Prostate gland (tissue), 2 donors: ENCODE results near the gene DENND4B. TPM values are rescaled to one million over a fixed set of nuclear protein-coding genes. Genes with fewer than 3 reads are reported as not detected.
"Not testable (repeated sequence)": the region's sequence is repeated elsewhere in the genome, so short reads cannot be mapped to it uniquely, and the experiment has no call there.

Experiments used
- DNase-seq: peaks from one replicate; pipeline ENCODE4 v3.0.0-alpha.2; 2019; ENCODE audit warnings: low spot score
- H3K27ac ChIP-seq, 2 donors: fragments of 200-600 bp; sonication (generic); 2 replicates each; pipeline ENCODE4 v1.5.1; 2017 to 2019
- H3K27me3 ChIP-seq: fragments of 200-600 bp; sonication (generic); replicated peaks from 2 replicates; pipeline ENCODE4 v1.5.1; 2019; ENCODE audit not compliant: insufficient read depth
- H3K36me3 ChIP-seq, 2 donors: fragments of 200-600 bp; sonication (generic); 1 replicate in 1 of 2; 2 replicates in 1 of 2; pipeline versions ENCODE4 v1.5.1 to v1.8.1; 2017 to 2019
- H3K4me1 ChIP-seq: fragments of 200-600 bp; sonication (generic); replicated peaks from 2 replicates; pipeline ENCODE4 v1.5.1; 2019
- H3K4me3 ChIP-seq, 2 donors: fragments of 200-600 bp; sonication (generic); 2 replicates each; pipeline ENCODE4 v1.5.1; 2017 to 2019
- H3K9me3 ChIP-seq: fragments of 200-600 bp; sonication (generic); 2 replicates; pipeline ENCODE4 v1.5.1; 2017
- POLR2A ChIP-seq: fragments of 450-650 bp; IDR thresholded peaks from one replicate; pipeline ENCODE4 v1.6.1; 2016; ENCODE audit warnings: antibody characterized with exemption, mild to moderate bottlenecking
- POLR2AphosphoS5 ChIP-seq: sonication (generic); formaldehyde crosslinking; IDR thresholded peaks from one replicate; pipeline ENCODE4 v1.6.1; 2017; ENCODE audit warnings: antibody characterized with exemption
- WGBS: methylation state at CpG from one replicate; pipeline ENCODE4 v1.1.5; 2018; 5-methylcytosine and 5-hydroxymethylcytosine counted together
- intact Hi-C: fragments of 100-400 bp; cut with DNase I; formaldehyde crosslinking; loops from one replicate; pipeline ENCODE4 v1.14.2; 2022
- total RNA-seq, 2 donors: library from RNA; depleted of rRNA; stranded (reverse); fragments of >200 nt; gene quantifications; one replicate each; pipeline ENCODE4 v1.1.0, GENCODE V29; 2016
- TF ChIP-seq, protein P1 (sequence below), 4 experiments: fragments of 200-600 bp in 2 of 4; fragments of 450-650 bp in 2 of 4; sonication (generic) in 2 of 4; IDR thresholded peaks; 1 replicate in 3 of 4; 2 replicates in 1 of 4; pipeline ENCODE4 v1.5.1; 2016 to 2019; ENCODE audit warnings: antibody characterized with exemption in 4 of 4, mild to moderate bottlenecking in 2 of 4, moderate library complexity in 2 of 4

DENND4B gene
- total RNA-seq, 2 donors from 2014 or later = 18.1 to 28.3 TPM

GRCh38 chr1:153906396-153906795, 40.1 kb downstream of the DENND4B start:
- H3K4me3 ChIP-seq = no peak overlapping the region
- 91% methylated on average over 1 of the region's 1 CpG for WGBS
- no peaks in the 10 kb centered on the region for H3K4me1 ChIP-seq
- no peaks in the 10 kb centered on the region for H3K27me3 ChIP-seq
- no peak for DNase-seq
- intact Hi-C loops = no loop called here
- TF ChIP-seq POLR2A (no peak), POLR2AphosphoS5 (no peak)
- TF ChIP-seq, protein P1, sequence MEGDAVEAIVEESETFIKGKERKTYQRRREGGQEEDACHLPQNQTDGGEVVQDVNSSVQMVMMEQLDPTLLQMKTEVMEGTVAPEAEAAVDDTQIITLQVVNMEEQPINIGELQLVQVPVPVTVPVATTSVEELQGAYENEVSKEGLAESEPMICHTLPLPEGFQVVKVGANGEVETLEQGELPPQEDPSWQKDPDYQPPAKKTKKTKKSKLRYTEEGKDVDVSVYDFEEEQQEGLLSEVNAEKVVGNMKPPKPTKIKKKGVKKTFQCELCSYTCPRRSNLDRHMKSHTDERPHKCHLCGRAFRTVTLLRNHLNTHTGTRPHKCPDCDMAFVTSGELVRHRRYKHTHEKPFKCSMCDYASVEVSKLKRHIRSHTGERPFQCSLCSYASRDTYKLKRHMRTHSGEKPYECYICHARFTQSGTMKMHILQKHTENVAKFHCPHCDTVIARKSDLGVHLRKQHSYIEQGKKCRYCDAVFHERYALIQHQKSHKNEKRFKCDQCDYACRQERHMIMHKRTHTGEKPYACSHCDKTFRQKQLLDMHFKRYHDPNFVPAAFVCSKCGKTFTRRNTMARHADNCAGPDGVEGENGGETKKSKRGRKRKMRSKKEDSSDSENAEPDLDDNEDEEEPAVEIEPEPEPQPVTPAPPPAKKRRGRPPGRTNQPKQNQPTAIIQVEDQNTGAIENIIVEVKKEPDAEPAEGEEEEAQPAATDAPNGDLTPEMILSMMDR (IDR thresholded peaks at IDR 0.05) = no peak
- H3K9me3 ChIP-seq = no peaks in the 10 kb centered on the region
- no peak overlapping the region for H3K27ac ChIP-seq
- no peaks in the 10 kb centered on the region for H3K36me3 ChIP-seq

DNA sequence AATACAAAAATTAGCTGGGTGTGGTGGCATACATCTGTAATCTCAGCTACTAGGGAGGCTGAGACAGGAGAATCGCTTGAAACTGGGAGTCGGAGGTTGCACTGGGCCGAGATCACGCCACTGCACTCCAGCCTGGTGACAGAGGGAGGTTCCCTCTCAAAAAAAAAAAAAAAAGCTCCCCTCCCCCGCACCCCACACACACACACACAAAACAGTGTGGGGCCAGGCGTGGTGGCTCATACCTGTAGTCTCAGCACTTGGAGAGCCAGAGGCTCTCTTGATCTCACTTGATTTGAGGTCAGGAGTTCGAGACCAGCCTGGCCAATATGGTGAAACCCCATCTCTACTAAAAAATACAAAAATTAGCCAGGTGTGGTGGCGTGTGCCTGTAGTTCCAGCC, 40.6 kb downstream of the DENND4B start:
- H3K36me3 ChIP-seq, H3K4me3 ChIP-seq, H3K4me1 ChIP-seq, intact Hi-C loops, H3K27me3 ChIP-seq, H3K27ac ChIP-seq, H3K9me3 ChIP-seq, DNase-seq: not testable (repeated sequence)
- 95% methylated on average over 8 of the region's 8 CpGs for whole genome bisulfite sequencing

- 89% methylated on average over 14 of the region's 14 CpGs for WGBS
Observed at GRCh38 chr1:153903841-153904455, 42.6 kb downstream of the DENND4B start.

GRCh38 chr1:153899509-153899908, 47.0 kb downstream of the DENND4B start:
- intact Hi-C loops = no loop called here
- H3K27me3 ChIP-seq = no peaks in the 10 kb centered on the region
- H3K4me3 ChIP-seq = no peak overlapping the region
- no peaks in the 10 kb centered on the region for H3K36me3 ChIP-seq
- DNase-seq = no peak
- 93% methylated on average over 6 of the region's 6 CpGs for WGBS
- no peaks in the 10 kb centered on the region for H3K9me3 ChIP-seq
- no peaks in the 10 kb centered on the region for H3K4me1 ChIP-seq
- no peak for TF ChIP-seq POLR2A
- no peak overlapping the region for H3K27ac ChIP-seq

More at GRCh38 chr1:153903841-153904455, 42.6 kb downstream of the DENND4B start:
- H3K9me3 ChIP-seq = no peaks in the 10 kb centered on the region
- TF ChIP-seq POLR2AphosphoS5 = no peak
- TF ChIP-seq, protein P1 (IDR thresholded peaks at IDR 0.05) = no peak
- no peak for TF ChIP-seq POLR2A
- H3K36me3 ChIP-seq = no peaks in the 10 kb centered on the region
- no peaks in the 10 kb centered on the region for H3K4me1 ChIP-seq
- H3K27me3 ChIP-seq = no peaks in the 10 kb centered on the region
- no peak for DNase-seq
- H3K4me3 ChIP-seq = no peak overlapping the region
- H3K27ac ChIP-seq = no peak overlapping the region
- intact Hi-C loops = no loop called here

DNA sequence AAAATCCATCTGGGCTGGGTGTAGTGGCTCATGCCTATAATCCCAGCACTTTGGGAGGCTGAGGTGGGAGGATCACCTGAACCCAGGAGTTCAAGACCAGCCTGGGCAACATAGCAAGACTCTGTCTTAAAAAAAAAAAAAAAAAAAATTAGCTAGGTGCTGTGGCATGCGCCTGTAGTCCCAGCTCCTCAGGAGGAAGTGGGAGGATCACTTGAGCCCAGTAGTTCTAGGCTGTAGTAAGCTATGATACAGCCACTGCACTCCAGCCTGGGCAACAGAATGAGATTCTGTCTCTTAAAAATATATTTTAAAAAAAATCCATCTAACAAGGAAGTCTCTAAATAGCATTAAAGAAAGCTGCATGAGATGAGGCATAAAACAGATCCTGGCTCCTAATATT, 50.7 kb downstream of the DENND4B start:
- H3K9me3 ChIP-seq, H3K4me1 ChIP-seq, intact Hi-C loops, DNase-seq, H3K36me3 ChIP-seq, H3K4me3 ChIP-seq, H3K27me3 ChIP-seq, H3K27ac ChIP-seq: not testable (repeated sequence)
- 80% methylated on average over 1 of the region's 1 CpG for WGBS

DNA sequence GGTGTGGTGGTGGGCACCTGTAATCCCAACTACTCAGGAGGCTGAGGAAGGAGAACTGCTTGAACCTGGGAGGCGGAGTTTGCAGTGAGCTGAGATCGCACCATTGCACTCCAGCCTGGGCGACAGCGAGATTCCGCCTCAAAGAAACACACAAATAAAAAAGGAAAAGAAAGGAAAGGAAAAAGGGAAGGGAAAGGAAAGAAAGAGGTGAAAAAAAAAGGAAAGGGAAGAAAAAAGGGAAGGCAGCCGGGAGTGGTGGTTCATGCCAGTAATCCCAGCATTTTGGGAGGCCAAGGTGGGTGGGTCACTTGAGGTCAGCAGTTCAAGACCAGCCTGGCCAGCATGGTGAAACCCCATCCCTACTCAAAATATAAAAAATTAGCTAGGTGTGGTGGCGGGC, 55.5 kb downstream of the DENND4B start:
- intact Hi-C loops, H3K27ac ChIP-seq, H3K4me3 ChIP-seq, DNase-seq, H3K27me3 ChIP-seq, H3K4me1 ChIP-seq, H3K36me3 ChIP-seq, H3K9me3 ChIP-seq: not testable (repeated sequence)
- 94% methylated on average over 7 of the region's 7 CpGs for WGBS

GRCh38 chr1:153888533-153888932, 58.0 kb downstream of the DENND4B start:
- Histone ChIP-seq H3K27me3 (no peaks in the 10 kb centered on the region), H3K27ac (no peak overlapping the region), H3K9me3 (no peaks in the 10 kb centered on the region), H3K4me1 (no peaks in the 10 kb centered on the region), H3K4me3 (no peak overlapping the region), H3K36me3 (no peaks in the 10 kb centered on the region)
- no peak for DNase-seq
- WGBS = 47% methylated on average over 3 of the region's 3 CpGs
- intact Hi-C loops = no loop called here
- TF ChIP-seq POLR2AphosphoS5 (no peak), POLR2A (no peak)
- TF ChIP-seq, protein P1 (IDR thresholded peaks at IDR 0.05) = no peak
